NCI-H187 treated with DMSO at 0.1 percent for 48 hours (cell line): ENCODE data around the gene PSMD8.
"Not testable (repeated sequence)": the region's sequence is repeated elsewhere in the genome, so short reads cannot be mapped to it uniquely, and the experiment has no call there.

Source experiments
- DNase-seq: peaks from one replicate; lab custom pipeline; 2025; lab: John Stamatoyannopoulos, UW

Gene PSMD8

DNA sequence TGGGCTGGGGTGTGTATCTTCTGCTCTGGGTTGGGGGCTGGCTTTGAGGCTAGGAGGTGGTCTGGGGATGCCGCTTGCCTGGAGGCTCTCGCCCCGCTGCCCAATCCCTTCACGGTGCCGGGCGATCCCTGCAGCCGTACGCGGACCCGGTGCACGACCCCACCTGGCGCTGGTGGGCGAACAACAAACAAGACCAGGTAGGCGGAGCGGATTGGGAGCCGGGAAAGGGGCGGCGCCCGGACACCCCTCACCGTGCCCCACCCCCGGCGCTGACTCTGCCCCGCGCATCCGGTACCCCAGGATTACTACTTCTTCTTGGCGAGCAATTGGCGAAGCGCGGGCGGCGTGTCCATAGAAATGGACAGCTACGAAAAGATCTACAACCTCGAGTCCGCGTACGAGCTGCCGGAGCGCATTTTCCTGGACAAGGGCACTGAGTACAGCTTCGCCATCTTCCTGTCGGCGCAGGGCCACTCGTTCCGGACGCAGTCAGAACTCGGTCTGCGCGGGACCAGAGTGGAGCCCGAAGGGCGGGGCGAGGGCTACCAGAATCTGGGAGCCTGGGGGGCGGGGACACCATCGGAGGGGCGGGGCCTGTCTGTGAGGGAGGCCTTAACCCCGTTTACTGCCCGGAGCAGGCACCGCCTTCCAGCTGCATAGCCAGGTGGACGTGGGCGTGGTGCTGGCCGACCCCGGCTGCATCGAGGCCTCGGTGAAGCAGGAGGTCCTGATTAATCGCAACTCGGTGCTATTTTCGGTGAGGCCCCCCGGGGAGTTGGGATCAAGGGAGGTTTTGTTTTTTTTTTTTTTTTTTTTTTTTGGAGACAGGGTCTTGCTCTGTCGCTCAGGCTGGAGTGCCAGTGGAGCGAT, 12.1 kb upstream of the PSMD8 start:
- peak; percentile 10 for DNase-seq

DNA sequence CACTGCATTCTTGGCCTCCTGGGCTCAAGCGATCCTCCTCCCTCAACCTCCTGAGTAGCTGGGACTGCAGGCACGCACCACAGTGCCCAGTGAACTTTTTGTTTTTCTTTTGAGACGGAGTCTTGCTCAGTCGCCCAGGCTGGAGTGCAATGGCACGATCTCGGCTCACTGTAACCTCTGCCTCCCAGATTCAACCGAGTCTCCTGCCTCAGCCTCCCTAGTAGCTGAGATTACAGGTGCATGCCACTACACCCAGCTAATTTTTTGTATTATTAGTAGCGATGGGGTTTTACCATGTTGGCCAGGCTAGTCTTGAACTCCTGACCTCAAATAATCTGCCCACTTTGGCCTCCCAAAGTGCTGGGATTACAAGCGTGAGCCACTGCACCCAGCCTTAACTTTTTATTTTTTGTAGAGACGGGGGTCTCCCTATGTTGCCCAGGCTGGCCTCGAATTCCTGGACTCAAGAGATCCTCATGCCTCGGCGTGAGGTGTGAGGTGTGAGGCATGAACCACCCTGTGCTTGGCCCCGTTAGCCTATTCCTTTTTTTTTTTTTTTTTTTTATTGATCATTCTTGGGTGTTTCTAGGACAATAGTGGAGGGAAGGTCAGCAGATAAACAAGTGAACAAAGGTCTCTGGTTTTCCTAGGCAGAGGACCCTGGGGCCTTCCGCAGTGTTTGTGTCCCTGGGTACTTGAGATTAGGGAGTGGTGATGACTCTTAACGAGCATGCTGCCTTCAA, 11.3 kb upstream of the PSMD8 start:
- not testable (repeated sequence) for DNase-seq

DNA sequence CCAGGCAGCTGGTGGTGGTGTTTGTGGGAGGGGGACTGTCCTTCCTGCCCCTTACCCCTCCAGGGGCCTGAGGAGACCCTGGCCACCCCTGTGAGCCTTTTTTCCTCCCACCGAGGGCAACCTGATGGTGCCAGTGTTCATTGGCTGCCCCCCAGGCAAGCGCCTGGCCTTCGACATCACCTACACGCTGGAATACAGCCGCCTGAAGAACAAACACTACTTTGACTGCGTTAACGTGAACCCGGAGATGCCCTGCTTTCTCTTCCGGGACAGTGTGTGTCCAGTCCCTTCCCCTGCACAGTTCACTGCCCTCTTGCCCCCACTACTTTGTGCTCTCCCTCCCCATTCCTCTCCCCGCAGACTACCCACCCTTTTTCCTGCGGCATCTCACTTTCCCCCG, 7.3 kb upstream of the PSMD8 start:
- DNase-seq: no peak

DNA sequence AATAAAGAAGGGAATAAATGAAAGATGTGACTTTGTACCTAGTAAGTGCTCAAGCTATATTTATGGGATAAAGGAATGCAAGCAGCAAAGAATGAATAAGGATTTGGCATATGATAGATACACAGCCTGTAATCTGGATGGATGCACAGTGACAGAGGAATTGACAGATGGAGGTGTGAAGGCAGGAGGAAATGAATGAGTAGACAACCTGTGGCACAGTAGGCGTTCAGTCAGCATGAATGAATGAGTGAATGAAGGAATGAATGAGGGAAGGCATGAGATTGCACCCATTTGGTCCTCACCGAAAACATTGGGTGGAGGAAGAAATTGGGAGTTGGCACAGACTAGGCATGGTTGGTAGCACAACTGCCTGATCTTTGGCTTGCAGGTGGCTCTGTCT, 4.8 kb upstream of the PSMD8 start:
- no peak for DNase-seq

DNA sequence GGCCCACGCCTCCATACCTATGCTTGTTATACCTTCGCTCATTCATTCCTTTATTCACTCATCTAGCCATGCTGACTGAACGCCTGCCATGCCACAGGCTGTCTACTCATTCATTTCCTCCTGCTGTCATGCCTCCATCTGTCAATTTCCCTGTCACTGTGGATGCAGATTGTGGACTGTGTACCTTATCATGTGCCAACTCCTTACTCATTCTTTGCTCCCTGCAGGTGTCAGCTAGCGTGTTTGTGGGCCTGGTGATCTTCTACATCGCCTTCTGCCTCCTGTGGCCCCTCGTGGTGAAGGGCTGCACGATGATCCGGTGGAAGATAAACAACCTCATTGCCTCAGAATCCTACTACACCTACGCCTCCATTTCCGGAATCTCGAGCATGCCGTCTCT, 4.1 kb upstream of the PSMD8 start:
- DNase-seq: no peak

DNA sequence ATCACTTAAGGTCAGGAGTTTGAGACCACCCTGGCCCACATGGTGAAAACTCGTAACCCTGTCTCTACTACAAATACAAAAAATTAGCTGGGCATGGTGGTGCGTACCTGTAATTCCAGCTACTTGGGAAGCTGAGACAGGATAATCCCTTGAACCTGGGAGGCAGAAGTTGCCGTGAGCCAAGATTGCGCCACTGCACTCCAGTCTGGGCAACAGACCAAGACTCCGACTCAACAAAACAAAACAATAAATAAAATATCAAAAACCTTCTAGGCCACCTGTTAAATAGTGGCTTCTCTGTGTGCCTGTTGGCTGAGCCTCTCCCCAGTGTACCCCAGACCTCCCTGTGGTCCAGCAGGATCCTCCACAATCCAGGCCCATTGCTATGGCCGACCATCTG, 3.3 kb upstream of the PSMD8 start:
- no peak for DNase-seq

DNA sequence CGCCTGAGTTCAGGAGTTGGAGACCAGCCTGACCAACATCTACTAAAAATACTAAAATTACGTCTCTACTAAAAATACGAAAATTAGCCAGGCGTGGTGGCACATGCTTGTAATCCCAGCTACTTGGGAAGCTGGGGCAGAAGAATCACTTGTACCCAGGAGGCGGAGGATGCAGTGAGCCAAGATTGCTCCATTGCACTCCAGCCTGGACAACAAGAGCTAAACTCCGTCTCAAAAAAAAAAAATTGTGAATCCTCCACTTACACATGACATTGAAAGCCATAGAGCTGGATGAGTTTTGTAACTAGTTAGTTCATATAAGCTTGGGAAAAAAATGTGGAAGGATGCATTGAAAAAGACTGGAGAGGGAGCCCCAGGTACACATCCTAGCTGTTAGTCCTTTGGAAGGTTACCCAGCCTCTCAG, 452 bp upstream of the PSMD8 start:
- DNase-seq: no peak

DNA sequence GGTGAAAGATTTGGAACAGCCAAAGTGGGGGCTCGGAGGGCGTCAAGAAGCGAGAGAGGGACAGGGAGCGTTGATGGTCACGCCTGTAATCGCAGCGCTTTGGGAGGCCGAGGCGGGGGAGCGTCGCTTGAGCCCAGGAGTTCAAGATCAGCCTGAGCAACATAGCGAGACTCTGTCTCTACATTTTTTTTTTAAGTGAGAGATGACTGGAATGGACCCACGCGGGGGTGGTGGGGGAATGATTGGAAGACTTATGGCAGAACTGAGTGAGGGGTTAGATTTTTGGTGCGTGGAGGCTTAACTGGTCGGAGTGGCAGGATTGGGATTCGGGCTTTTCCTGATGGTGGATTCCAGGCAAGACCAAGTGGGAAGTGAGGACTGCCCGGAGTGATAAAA, 725 bp downstream of the PSMD8 start:
- DNase-seq: no peak

DNA sequence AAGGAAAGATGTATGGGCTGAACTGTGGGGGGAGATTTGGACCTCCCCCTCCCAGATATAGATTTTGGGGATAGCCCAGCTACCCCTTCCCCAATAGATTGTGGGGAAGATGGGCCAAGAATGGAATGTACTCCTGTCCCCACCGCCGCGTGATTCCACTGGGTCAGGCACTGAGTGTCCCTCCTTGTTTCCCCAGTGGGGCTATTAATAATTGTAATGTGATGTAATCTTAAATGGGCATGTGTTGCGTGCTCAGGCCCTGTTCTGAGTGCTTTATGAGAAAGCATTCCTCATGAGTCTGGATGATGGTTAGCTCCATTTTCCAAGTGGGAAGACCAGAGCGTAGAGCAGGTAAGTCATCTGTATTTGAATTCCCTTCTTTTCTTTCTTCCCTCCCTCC, 1.4 kb downstream of the PSMD8 start:
- no peak for DNase-seq

DNA sequence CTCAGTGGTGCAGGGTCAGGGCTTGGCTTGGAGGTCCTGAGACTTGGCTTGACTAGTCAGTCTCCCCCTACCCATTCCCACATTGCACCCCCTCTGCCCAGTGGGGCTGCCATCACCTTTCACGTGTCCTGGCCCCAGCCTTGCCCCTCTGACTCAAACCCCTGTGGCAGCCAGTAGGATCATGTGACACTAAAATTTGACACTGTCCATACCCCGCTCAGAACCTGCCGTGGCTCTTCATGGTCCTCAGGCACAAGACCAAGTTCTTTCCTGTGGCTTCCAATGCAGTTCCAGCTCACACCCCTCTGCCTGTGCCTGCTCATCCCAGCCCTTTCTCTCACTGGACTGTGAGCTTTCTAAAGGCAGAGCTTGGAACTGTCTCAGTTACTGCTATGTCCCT, 2.2 kb downstream of the PSMD8 start:
- no peak for DNase-seq

DNA sequence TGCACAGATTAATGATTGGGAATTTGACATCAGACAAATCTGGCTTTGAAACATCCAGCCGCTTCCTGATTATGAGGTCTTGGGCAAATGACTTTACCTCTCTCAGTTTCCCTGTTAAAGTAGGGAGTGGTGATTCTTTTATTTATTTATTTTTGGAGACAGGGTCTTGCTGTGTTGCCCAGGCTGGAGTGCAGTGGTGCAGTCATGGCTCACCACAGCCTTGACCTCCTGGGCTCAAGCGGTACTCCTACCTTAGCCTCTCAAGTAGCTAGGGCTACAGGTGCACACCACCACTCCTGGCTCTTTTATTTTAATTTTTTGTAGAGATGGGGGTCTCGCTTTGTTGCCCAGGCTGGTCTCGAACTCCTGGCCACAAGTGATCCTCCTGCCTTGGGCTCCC, 2.7 kb downstream of the PSMD8 start:
- no peak for DNase-seq

DNA sequence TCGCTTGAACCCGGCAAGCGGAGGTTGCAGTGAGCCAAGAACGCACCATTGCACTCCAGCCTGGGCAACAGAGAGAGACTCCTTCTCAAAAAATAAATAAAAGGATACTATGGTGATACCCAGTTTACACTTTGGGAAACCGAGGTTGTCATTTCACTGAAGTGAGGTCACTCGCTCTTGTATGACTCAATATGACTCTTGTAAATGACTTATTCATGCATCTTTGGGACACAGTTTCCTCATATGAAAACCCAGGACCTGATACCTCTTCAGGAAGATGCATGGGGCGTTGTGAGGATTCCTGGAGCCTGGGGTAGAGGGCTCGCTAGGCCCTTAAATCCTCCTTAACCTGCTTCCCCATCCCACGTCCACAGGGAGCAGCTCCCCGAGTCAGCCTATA, 4.5 kb downstream of the PSMD8 start:
- no peak for DNase-seq

DNA sequence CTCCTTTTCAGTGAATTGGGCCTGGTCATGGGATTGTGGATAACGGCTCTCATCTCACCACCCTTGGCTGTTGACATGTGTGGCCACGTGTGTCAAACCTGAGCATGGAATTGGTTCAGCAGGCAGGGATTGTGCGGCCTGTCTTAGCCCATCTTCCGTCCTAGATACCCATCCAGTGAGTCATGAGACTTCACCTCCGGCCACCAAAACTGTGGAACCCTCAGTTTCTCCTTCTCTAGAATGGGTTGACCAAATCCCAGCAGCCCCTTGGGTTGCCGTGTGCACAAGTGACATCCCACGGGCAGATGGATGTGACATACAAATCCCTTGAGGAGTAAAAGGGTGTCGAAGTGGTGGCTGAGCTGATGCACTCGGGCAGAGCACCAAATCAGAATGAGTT, 6.8 kb downstream of the PSMD8 start:
- no peak for DNase-seq

DNA sequence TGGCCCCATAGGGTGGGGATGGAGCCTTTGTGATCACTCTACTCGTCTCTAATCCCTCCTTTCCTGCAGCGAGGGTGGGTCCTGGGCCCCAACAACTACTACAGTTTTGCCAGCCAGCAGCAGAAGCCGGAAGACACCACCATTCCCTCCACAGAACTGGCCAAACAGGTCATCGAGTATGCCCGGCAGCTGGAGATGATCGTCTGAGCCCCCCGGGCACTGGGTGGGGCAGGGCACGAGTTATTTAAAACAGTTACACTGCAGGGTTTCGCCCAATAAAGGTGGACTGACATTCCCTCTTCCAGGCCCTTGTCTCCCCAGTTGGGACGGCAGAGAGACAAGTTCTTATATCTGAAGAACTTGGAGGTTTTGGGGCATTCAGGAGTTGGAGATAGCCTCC, 8.8 kb downstream of the PSMD8 start:
- DNase-seq: no peak

DNA sequence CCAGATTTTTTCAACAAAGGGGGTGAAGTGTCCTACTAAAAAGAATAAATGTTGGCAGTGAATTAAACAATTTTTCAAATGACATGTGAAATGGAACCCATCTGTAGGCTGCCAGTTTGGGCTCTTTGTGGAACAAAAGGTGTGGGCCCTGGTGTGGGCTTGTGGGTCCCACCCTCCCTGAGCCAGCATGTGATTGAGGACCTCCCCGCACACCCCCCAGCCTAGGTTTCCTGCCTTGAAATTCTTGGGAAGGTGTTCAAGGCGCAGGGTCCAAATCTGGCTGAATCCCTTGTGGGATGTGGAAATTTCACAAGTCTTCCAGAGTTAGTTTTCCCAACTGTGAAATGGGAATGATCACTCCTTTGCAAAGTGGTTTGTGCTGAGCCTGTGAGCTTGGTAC, 9.4 kb downstream of the PSMD8 start:
- DNase-seq: no peak

DNA sequence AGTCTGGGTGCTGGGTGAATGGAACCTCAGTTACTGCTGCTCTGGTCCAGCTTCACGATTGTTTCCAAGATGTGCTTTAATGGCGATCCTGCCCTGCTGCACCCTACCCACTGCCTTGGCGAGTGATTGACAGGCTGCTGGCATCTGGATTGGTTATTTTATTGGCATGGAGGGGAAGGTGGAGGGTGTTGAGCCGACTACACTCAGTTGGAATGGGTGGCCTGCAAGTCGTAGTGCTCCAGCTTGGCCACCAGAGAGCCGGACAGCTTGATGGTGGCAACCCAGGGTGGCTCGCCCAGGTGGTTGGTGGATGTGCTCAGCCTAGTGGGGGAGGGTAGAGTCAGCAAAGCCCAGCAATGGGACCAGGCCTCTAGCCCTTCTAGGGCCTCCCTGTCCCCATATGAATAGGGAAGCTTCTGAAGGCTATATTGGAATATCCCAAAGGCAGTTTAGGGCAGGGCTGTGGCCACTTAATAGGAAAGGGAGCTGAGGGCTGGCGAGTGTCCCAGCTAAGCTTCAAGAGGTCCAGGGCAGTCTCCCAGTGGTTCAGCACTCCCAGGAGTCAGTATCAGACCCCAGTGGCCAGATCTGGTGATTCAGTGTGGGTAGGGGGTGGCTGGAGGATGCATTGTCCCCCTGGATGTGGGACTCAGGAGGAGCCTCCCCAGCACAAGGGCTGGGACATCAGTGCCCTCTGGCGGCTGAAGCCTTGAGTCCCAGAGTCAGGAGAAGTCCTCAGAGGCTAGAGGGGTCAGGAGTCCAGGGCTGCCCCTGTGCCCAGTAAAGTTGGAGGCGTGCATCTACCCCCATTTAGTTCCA, 10.0 kb downstream of the PSMD8 start:
- DNase-seq: no peak

DNA sequence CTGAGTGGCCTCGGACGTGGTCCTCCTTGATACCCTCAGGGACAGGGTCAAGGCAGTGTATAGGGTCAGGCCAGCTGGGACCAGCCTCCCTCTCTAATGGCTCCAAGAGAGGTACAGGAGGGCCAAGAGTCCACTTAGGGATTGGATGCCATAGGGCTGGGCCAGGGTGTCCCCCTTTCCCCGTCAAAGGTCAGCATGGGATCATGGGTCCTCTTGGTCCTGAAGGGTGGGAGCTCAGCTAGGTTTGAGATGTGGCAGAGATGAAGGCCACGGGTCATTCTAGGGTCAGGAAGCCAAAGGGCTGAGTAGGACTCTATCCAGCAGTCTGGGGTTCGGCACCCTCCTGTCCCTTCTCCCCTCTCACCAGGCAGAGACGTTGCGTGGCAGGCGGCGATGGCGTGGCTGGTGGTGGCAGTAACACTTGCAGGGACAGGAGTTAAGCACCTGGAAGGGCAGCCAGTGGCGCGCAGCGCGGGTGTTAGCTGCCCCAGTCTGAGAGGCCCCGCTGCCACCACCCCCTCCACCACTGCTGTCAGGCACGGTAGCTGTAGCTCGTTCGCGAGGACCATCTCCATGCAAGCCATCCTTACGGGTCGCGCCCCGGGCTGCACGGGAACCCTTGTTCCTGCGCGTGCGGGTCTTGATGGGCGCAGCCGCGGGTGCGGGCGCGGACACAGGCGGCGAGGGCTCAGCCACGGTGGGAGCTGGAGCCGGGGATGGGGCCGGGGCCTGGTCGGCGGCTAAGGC, 10.9 kb downstream of the PSMD8 start:
- no peak for DNase-seq

DNA sequence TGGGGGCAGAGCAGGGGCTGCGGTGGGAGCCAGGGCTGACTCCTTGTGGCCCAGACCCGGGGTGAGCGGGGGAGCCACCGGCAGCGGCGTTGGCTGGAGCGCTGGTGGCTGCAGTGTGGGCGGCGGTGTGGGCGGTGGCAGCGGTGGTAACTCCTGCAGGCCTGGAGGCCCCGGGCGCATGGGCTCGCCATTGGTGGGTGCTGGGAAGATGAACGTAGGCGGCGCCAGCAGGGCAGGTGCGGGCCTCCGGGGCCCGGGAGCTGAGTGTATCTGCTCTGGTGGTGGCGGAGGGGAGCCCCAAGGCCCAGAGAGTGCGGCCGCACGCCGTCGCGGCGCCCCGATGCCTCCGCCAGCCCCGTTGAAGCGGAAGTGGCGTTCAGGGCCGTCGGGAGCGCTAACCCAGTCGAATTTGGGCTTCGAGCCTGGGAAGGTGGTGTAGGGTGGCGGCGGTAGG, 11.5 kb downstream of the PSMD8 start:
- no peak for DNase-seq

DNA sequence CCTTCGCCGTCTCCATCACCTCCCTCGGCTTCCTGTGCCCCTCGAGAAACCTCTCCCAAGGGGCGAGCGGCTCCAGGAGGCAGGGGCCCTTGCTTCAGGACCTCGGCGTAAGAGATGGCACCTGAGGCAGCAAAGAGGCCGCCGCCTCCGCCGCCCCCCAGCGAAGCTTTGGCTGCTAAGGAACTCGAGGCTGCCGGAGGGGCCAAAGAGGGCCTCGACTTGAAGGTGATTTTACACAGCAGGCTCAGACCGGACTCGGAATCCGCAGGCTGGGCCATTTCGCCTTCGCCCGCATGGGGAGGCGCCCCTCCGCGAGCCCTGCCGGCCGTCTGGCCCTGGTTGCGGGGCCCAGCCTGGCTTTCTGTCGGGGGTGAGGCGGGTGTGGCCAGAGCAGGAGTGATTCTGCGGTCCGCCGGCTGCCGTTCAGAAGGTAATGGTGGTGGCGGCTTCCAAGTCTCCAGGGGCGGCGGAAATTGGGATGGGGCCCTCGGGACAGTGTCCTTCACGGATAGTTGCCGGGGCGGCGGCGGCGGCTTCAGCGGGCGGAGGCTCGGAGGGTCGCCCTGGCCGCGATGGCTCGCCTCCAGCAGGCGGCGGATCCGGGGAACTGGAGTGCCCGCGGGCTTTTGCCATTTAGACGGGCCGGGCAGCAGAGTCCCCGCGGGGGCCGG, 12.1 kb downstream of the PSMD8 start:
- DNase-seq: no peak

DNA sequence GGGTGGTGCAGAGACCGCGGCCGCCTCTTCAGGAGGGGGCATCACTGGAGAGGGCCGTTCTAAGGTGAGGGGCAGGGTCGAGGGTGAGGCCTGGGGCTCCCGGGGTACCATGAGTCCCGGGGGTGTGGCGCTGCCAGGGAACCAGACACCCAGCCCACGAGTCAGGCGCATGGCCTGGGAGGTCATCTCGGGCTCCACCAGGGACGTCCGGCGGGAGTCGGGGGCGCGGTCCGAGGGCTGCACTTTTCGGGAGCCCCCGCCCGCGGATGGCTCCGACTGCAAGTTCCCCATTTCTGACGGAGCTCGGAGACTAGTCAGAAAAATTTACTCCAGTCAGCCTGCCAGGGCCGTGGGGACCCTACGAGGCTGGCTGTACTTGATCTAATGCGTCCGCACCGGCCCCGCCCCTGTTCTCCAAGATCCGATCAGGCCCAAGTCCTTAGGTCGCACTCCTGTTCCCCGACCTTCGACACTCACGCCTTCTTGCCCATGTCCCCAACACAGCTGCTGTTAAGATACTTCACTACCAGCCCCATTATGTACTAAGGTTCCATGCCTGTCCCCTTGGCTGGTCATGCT, 12.7 kb downstream of the PSMD8 start:
- DNase-seq: no peak
